Measurements from ENCODE around the gene DSG1. TPM values are rescaled to one million over a fixed set of nuclear protein-coding genes. Genes with fewer than 3 reads are reported as not detected.

Gene DSG1
- total and polyA plus RNA-seq, 2 of the 8 experiments (the other 6 are each of a cell fraction or from before 2014, with no cell fraction given) = 0.06 TPM; not detected in 1

GRCh38 chr18:31376477-31376876, 58.5 kb downstream of the DSG1 start, which contains the start of gene DSG4:
TSS of gene DSG4 (plus strand) at chr18:31376777. CDS start at chr18:31376912, 135 bp downstream.
- no peak within 1 kb of the TSS for H3K23ac ChIP-seq (ENCODE audit: insufficient read length)
- H2AK5ac ChIP-seq (ENCODE audit: low read depth, low read length) = no peak within 1 kb of the TSS
- no peak within 1 kb of the TSS for H2BK15ac ChIP-seq (ENCODE audit: low read length)
- H3K9ac ChIP-seq (replicated peaks in 1 of 4; ENCODE audit: extremely low read depth in 1 of 4, low read depth in 3 of 4, low read length in 3 of 4) = no peak within 1 kb of the TSS
- H3K14ac ChIP-seq (ENCODE audit: insufficient read length) = no peak within 1 kb of the TSS
- no peak within 1 kb of the TSS for H3K27ac ChIP-seq (ENCODE audit: low read depth, low read length)
- no peaks in the 10 kb centered on the region for H3K79me1 ChIP-seq (ENCODE audit: low read depth, low read length)
- no peak for FAIRE-seq
- H3K56ac ChIP-seq (replicated peaks; ENCODE audit: insufficient read length, low read depth, low read length) = no peak within 1 kb of the TSS
- H3K27me3 ChIP-seq (replicated peaks in 1 of 4; ENCODE audit: control insufficient read depth in 3 of 4, extremely low read depth in 1 of 4, insufficient read depth in 3 of 4, low read length in 3 of 4) = peaks cover 0 to 1% (median 0%) of the 10 kb centered on the region in 4 experiments; a peak in 1 of 7 replicates
- no peaks in the 10 kb centered on the region for H4K20me1 ChIP-seq (replicated peaks in 1 of 2; ENCODE audit: control insufficient read depth in 1 of 2, insufficient read depth in 2 of 2, low read length in 2 of 2)
- H2BK5ac ChIP-seq (ENCODE audit: low read depth, low read length) = no peak within 1 kb of the TSS
- H3K4me2 ChIP-seq (ENCODE audit: insufficient read depth in 1 of 2, low read depth in 2 of 2, low read length in 2 of 2) = no peak within 1 kb of the TSS
- no peak within 1 kb of the TSS for H2AFZ ChIP-seq (ENCODE audit: low read length)
- POLR2A ChIA-PET (ENCODE audit: partially characterized antibody) = no interaction called here
- no peaks in the 10 kb centered on the region for H3K9me3 ChIP-seq (ENCODE audit: insufficient read depth in 2 of 2, low read depth in 1 of 2, low read length in 1 of 2)
- no peak within 1 kb of the TSS for H3K4ac ChIP-seq (replicated peaks; ENCODE audit: insufficient read length, low read depth, low read length)
- H3K18ac ChIP-seq (ENCODE audit: extremely low read depth, low read length) = no peak within 1 kb of the TSS
- no peak within 1 kb of the TSS for H4K5ac ChIP-seq (ENCODE audit: insufficient read length, low read depth, low read length)
- H2BK12ac ChIP-seq (ENCODE audit: low read depth, low read length) = no peak within 1 kb of the TSS
- WGBS, 2 experiments (ENCODE audit: extremely low coverage in 1 of 2, insufficient coverage in 1 of 2, insufficient read length in 1 of 2, insufficient replicate concordance in 2 of 2, low coverage in 1 of 2, low lambda C conversion rate in 2 of 2, missing lambda C conversion rate in 1 of 2) = 93% methylated on average over 3 of the region's 3 CpGs; no CpG with 5 or more reads in 1 of the 2 experiments
- H4K8ac ChIP-seq (ENCODE audit: extremely low read depth, insufficient read depth, low read length) = no peak within 1 kb of the TSS
- no peaks in the 10 kb centered on the region for H3K36me3 ChIP-seq (ENCODE audit: control insufficient read depth in 2 of 4, insufficient read depth in 4 of 4, low read length in 3 of 4)
- H3K4me1 ChIP-seq (replicated peaks in 1 of 4; ENCODE audit: control insufficient read depth in 3 of 4, insufficient read depth in 4 of 4, low read length in 3 of 4) = no peaks in the 10 kb centered on the region
- no peak within 1 kb of the TSS for H2BK20ac ChIP-seq (ENCODE audit: low read length)
- H2BK120ac ChIP-seq (replicated peaks; ENCODE audit: low read depth, low read length) = no peak within 1 kb of the TSS
- no peak within 1 kb of the TSS for H3K4me3 ChIP-seq (ENCODE audit: extremely low read depth in 1 of 4, insufficient read depth in 2 of 4, low read depth in 3 of 4, low read length in 4 of 4)
- H3K79me2 ChIP-seq (ENCODE audit: control insufficient read depth in 1 of 2, insufficient read depth in 2 of 2, low read length in 2 of 2) = no peaks in the 10 kb centered on the region
- CTCF ChIA-PET (ENCODE audit: partially characterized antibody) = no interaction called here
- no peak within 1 kb of the TSS for H4K91ac ChIP-seq (replicated peaks; ENCODE audit: insufficient read length, low read length)
- TF ChIP-seq BCL11A (IDR thresholded peaks at IDR 0.05; ENCODE audit: low read depth in 2 of 2, low read length in 2 of 2) = no peak
- no peak for TF ChIP-seq ASH2L (IDR thresholded peaks at IDR 0.05; ENCODE audit: low read length)
- no peak for TF ChIP-seq MAX (IDR thresholded peaks at IDR 0.05)
- no peak for TF ChIP-seq JUND (IDR thresholded peaks at IDR 0.05; ENCODE audit: low read length)
- no peaks in the 10 kb centered on the region for H3K23me2 ChIP-seq (ENCODE audit: low read depth, low read length)
- DNase-seq (ENCODE audit: low read depth in 1 of 2, low spot score in 2 of 2) = no peak
